ENCODE data around the gene ONECUT1.
A peak's percentile ranks its signal among the peaks of the same experiment; 100 is the strongest.

The ONECUT1 gene

GRCh38 chr15:52728899-52729298, 61.2 kb downstream of the ONECUT1 start:
- TF ChIP-seq, protein P1, sequence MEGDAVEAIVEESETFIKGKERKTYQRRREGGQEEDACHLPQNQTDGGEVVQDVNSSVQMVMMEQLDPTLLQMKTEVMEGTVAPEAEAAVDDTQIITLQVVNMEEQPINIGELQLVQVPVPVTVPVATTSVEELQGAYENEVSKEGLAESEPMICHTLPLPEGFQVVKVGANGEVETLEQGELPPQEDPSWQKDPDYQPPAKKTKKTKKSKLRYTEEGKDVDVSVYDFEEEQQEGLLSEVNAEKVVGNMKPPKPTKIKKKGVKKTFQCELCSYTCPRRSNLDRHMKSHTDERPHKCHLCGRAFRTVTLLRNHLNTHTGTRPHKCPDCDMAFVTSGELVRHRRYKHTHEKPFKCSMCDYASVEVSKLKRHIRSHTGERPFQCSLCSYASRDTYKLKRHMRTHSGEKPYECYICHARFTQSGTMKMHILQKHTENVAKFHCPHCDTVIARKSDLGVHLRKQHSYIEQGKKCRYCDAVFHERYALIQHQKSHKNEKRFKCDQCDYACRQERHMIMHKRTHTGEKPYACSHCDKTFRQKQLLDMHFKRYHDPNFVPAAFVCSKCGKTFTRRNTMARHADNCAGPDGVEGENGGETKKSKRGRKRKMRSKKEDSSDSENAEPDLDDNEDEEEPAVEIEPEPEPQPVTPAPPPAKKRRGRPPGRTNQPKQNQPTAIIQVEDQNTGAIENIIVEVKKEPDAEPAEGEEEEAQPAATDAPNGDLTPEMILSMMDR (conservative IDR thresholded peaks at IDR 0.05; ENCODE audit: control insufficient read depth, insufficient read depth, low read depth, low read length) = no peak
- DNase-seq (ENCODE audit: low read depth) = peak; percentile 66
- H3K4me3 ChIP-seq (ENCODE audit: control insufficient read depth, low read depth, low read length) = no peak overlapping the region

DNA sequence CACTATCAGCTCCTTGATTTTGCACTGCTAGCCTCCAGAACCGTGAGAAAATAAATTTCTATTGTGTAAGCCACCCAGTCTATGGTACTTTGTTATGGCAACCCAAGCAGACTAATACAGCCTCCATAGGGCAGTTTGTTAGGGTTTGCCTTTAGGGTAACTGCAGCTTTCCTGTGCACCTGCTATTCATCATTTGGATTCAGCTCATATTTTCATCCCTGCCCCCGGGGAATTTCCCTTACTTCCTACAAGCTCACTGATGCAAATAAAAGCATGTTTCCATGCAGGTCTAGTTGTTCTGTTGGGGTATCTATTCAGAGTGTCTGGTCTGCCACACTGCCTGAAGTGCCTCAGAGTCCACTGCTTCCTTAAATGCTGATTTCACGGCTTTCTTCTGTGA, 62.3 kb downstream of the ONECUT1 start:
- TF ChIP-seq, protein P1 (conservative IDR thresholded peaks at IDR 0.05; ENCODE audit: control insufficient read depth, insufficient read depth, low read depth, low read length) = no peak
- no peak overlapping the region for H3K4me3 ChIP-seq (ENCODE audit: control insufficient read depth, low read depth, low read length)
- DNase-seq (ENCODE audit: low read depth) = no peak

DNA sequence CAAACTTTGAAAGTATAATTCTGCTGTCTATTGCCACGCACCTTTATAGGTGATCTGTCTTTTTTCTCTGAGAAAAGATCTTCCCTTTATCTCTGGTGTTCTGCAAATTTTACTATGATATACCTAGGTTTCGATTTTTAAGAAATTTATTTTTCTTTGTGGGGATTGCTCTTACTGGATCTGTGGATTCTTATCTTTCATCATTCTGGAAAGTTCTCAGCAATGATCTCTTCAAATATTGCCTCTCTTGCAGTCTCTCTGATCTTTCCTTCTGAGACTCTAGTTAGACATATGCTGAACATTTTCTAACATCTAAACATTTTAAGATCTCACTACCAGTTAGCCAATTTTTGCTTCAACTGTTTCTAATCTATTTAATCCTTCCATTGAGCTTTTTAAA, 63.9 kb downstream of the ONECUT1 start:
- TF ChIP-seq, protein P1 (conservative IDR thresholded peaks at IDR 0.05; ENCODE audit: control insufficient read depth, insufficient read depth, low read depth, low read length) = no peak

DNA sequence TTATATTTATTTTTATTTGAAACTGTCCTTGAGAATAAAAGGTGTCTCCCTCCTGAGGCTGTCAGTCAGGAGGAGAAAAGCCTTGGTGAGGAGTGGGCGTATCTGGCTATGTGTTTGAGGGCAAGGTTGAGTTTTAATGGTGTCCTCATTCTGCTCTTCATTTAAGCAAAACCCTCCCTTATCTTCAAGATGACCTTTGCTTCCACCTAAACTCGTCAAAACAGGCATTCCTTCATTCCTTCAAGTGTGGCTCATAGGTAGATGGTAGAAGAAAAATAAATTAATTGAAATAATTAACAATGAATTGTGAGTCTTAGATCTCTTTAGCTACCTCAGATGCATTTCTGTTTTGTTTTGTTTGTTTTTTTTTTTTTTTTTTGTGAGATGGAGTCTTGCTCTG, 71.6 kb downstream of the ONECUT1 start:
- H3K4me3 ChIP-seq (ENCODE audit: control insufficient read depth, low read depth, low read length) = no peak overlapping the region
- no peak for DNase-seq (ENCODE audit: low read depth)
- TF ChIP-seq, protein P1 (conservative IDR thresholded peaks at IDR 0.05; ENCODE audit: control insufficient read depth, insufficient read depth, low read depth, low read length) = no peak

More for the DNA sequence above, 63.9 kb downstream of the ONECUT1 start:
- no peak overlapping the region for H3K4me3 ChIP-seq (ENCODE audit: control insufficient read depth, low read depth, low read length)
- DNase-seq (ENCODE audit: low read depth) = no peak

DNA sequence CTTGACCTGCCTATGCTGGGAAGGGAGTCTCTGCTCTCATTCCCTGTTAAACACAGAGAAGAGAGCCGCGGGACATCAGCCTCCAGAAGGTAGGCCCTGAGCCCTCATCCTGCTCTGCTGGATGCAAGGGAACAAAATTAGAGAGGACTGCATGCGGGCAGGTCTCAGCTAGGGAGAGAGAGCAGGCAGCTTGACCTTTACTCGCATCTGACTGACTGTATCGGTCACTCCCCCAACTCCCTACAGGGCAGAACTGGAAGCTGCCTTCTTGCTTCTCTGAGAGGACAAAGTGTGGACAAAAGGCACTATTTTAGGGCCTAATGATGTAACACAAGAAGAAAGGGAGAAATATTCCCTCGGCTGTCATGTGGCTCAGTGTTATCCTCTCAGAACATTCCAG, 72.2 kb downstream of the ONECUT1 start:
- DNase-seq (ENCODE audit: low read depth) = no peak
- TF ChIP-seq, protein P1 (conservative IDR thresholded peaks at IDR 0.05; ENCODE audit: control insufficient read depth, insufficient read depth, low read depth, low read length) = no peak
- H3K4me3 ChIP-seq (ENCODE audit: control insufficient read depth, low read depth, low read length) = no peak overlapping the region

DNA sequence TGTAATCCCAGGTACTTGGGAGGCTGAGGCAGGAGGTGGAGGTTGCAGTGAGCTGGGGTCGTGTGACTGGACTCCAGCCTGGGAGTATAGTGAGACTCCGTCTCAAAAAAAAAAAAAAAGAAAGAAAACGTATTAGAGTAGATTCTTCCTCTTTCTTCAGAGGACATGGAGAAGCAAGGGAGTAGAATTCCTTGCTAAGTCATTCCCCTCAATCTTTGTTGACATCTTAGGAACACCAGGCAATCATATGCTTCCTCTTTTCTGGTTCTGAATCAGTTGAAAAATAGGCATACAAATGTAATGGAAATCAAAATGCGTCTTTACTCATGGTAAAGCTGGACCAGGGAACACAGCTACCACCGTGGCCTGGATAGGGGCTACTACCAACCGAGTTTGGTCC, 72.7 kb downstream of the ONECUT1 start:
- H3K4me3 ChIP-seq (ENCODE audit: control insufficient read depth, low read depth, low read length) = no peak overlapping the region
- DNase-seq (ENCODE audit: low read depth) = no peak
- TF ChIP-seq, protein P1 (conservative IDR thresholded peaks at IDR 0.05; ENCODE audit: control insufficient read depth, insufficient read depth, low read depth, low read length) = no peak

GRCh38 chr15:52716536-52716935, 73.6 kb downstream of the ONECUT1 start:
- no peak for DNase-seq (ENCODE audit: low read depth)
- H3K4me3 ChIP-seq (ENCODE audit: control insufficient read depth, low read depth, low read length) = no peak overlapping the region
- TF ChIP-seq, protein P1 (conservative IDR thresholded peaks at IDR 0.05; ENCODE audit: control insufficient read depth, insufficient read depth, low read depth, low read length) = no peak

Measured in fibroblast of mammary gland (primary cell).